Karpas-422 (cell line): ENCODE measurements around the gene RAB36. TPM values are rescaled to one million over a fixed set of nuclear protein-coding genes. Genes with fewer than 3 reads are reported as not detected.

Experiments used
- DNase-seq: peaks from one replicate; pipeline ENCODE4 v3.0.0-alpha.2; 2015
- H2AFZ ChIP-seq: fragments of 200-600 bp; sonication (generic); 2 replicates; pipeline ENCODE4 v1.6.1; 2014; ENCODE audit warnings: antibody characterized with exemption, low read length, mixed read lengths
- H3K27ac ChIP-seq: fragments of 200-600 bp; sonication (generic); 2 replicates; pipeline ENCODE4 v1.5.1; 2014; ENCODE audit warnings: mild to moderate bottlenecking, low read length, moderate library complexity
- H3K27me3 ChIP-seq: fragments of 200-600 bp; sonication (generic); 2 replicates; pipeline ENCODE4 v1.6.1; 2014; ENCODE audit warnings: low read length, mixed read lengths
- H3K36me3 ChIP-seq: fragments of 200-600 bp; sonication (generic); 2 replicates; pipeline ENCODE4 v1.6.1; 2014; ENCODE audit warnings: low read length, mixed read lengths; ENCODE audit not compliant: insufficient read depth
- H3K4me1 ChIP-seq: fragments of 200-600 bp; sonication (generic); 2 replicates; pipeline ENCODE4 v1.6.1; 2014; ENCODE audit warnings: mild to moderate bottlenecking, low read length, mixed read lengths
- H3K4me2 ChIP-seq: fragments of 200-600 bp; sonication (generic); 2 replicates; pipeline ENCODE4 v1.6.1; 2014; ENCODE audit warnings: low read length, low read depth, mild to moderate bottlenecking; ENCODE audit not compliant: poor library complexity, severe bottlenecking
- H3K4me3 ChIP-seq: fragments of 200-600 bp; sonication (generic); 2 replicates; pipeline ENCODE4 v1.5.1; 2014; ENCODE audit warnings: mild to moderate bottlenecking, antibody characterized with exemption, low read length, mixed read lengths
- H3K79me2 ChIP-seq: fragments of 200-600 bp; sonication (generic); 2 replicates; pipeline ENCODE4 v1.6.1; 2014; ENCODE audit warnings: mild to moderate bottlenecking, low read length, mixed read lengths
- H3K9ac ChIP-seq: fragments of 200-600 bp; sonication (generic); 2 replicates; pipeline ENCODE4 v1.6.0; 2014; ENCODE audit warnings: low read length
- H3K9me2 ChIP-seq: fragments of 200-600 bp; sonication (generic), shearing (Covaris generic); replicated peaks from 2 replicates; pipeline ENCODE4 v1.6.0; 2014; ENCODE audit warnings: mild to moderate bottlenecking, low read length, moderate library complexity; ENCODE audit not compliant: insufficient read depth
- H3K9me3 ChIP-seq: fragments of 300-700, 200-600 bp; sonication (generic); 2 replicates; pipeline ENCODE4 v1.6.1; 2014; ENCODE audit warnings: low read length, mixed read lengths
- H4K20me1 ChIP-seq: fragments of 200-600 bp; sonication (generic); 2 replicates; pipeline ENCODE4 v1.6.1; 2014; ENCODE audit warnings: mild to moderate bottlenecking, antibody characterized with exemption, low read length, low read depth; ENCODE audit not compliant: insufficient read depth
- total RNA-seq: library from RNA; depleted of rRNA; stranded (reverse); fragments of >200 nt; shearing (Covaris generic); gene quantifications from 2 replicates; pipeline ENCODE4 v1.2.3, GENCODE V29; 2014; ENCODE audit warnings: low replicate concordance

RAB36 gene
- total RNA-seq, 1 experiment from 2014 or later: 10.6 TPM

DNA sequence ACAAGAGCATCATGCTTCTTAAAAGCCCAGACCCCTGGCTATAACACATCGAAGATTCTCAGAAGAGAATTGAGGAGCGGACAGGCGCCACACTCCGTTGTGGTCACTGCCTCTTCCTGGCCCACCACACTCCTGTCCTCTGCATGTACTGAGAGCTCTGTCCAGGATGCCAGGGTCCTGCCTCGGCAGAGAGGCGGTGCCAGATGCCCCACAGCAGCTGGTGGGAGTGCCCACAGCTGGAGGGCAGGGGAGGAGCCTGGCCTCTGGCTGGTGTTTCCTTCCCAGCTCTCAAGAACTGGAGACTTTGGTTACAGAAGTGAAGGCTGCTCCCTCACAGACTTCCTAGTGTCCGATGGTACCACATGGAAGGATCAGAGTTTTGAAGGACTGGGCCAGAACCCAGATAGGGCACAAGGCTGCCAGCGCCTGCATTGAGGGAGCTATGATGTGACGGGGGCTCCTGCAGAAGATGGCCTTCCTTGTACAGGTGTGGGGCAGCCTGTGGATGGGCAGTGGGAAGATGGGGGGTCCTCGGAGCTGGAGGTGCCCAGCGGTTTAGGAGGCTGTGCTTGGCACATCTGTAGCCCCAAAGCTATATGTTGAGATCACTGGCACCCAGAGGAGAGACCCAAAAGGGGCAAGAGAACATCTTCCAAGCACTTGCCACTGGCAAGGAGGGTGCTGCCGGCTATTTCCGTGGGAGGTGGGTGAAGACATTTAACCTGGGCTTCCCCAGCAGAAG is 22.9 kb upstream of the RAB36 start:
- peaks cover 13% of the 10 kb centered on the region for H3K4me1 ChIP-seq
- no peaks in the 10 kb centered on the region for H3K9me3 ChIP-seq
- H3K79me2 ChIP-seq: no peaks in the 10 kb centered on the region
- H3K4me2 ChIP-seq: no peak overlapping the region
- no peaks in the 10 kb centered on the region for H4K20me1 ChIP-seq
- no peaks in the 10 kb centered on the region for H3K27me3 ChIP-seq
- no peak overlapping the region for H3K4me3 ChIP-seq
- no peak overlapping the region for H2AFZ ChIP-seq
- H3K9me2 ChIP-seq: no peaks in the 10 kb centered on the region
- no peaks in the 10 kb centered on the region for H3K36me3 ChIP-seq
- no peak for DNase-seq
- H3K27ac ChIP-seq: no peak overlapping the region
- H3K9ac ChIP-seq: no peak overlapping the region

DNA sequence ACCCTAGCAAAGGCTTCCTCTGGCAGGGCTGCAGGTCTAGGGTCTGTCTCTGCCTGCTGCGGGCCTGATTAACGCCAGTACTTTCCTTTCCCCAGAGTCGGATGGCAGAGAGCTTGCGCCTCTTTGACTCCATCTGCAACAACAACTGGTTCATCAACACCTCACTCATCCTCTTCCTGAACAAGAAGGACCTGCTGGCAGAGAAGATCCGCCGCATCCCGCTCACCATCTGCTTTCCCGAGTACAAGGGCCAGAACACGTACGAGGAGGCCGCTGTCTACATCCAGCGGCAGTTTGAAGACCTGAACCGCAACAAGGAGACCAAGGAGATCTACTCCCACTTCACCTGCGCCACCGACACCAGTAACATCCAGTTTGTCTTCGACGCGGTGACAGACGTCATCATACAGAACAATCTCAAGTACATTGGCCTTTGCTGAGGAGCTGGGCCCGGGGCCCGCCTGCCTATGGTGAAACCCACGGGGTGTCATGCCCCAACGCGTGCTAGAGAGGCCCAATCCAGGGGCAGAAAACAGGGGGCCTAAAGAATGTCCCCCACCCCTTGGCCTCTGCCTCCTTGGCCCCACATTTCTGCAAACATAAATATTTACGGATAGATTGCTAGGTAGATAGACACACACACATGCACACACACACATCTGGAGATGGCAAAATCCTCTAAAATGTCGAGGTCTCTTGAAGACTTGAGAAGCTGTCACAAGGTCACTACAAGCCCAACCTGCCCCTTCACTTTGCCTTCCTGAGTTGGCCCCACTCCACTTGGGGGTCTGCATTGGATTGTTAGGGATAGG is 22.1 kb upstream of the RAB36 start:
- peaks cover 16% of the 10 kb centered on the region for H3K4me1 ChIP-seq
- DNase-seq: no peak
- no peak overlapping the region for H3K4me3 ChIP-seq
- no peak overlapping the region for H3K27ac ChIP-seq
- H3K27me3 ChIP-seq: no peaks in the 10 kb centered on the region
- H3K79me2 ChIP-seq: no peaks in the 10 kb centered on the region
- H3K9me2 ChIP-seq: no peaks in the 10 kb centered on the region
- H3K9ac ChIP-seq: no peak overlapping the region
- no peak overlapping the region for H2AFZ ChIP-seq
- H3K36me3 ChIP-seq: no peaks in the 10 kb centered on the region
- no peak overlapping the region for H3K4me2 ChIP-seq
- H4K20me1 ChIP-seq: no peaks in the 10 kb centered on the region
- no peaks in the 10 kb centered on the region for H3K9me3 ChIP-seq

DNA sequence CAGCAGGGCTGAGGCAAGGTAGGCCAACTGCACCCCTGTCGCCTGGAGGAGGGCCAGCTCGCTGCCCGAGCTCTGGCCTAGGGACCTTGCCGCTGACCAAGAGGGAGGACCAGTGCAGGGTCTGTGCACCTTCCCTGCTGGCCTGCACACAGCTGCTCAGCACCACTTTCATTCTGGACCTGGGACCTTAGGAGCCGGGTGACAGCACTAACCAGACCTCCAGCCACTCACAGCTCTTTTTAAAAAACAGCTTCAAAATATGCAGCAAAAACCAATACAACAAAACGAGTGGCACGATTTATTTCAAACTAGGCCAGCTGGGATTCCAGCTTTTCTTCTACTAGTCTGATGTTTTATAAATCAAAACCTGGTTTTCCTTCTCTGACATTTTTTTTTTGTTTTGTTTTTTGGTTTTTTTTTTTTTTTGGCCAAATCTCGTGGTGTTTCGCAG is 21.4 kb upstream of the RAB36 start:
- Histone ChIP-seq H3K4me2 (no peak overlapping the region), H3K27me3 (no peaks in the 10 kb centered on the region), H3K9ac (no peak overlapping the region), H2AFZ (no peak overlapping the region), H3K27ac (no peak overlapping the region), H3K36me3 (no peaks in the 10 kb centered on the region), H3K4me3 (no peak overlapping the region), H3K9me3 (no peaks in the 10 kb centered on the region), H3K4me1 (peaks cover 12% of the 10 kb centered on the region), H3K9me2 (no peaks in the 10 kb centered on the region), H4K20me1 (no peaks in the 10 kb centered on the region), H3K79me2 (no peaks in the 10 kb centered on the region)
- no peak for DNase-seq

DNA sequence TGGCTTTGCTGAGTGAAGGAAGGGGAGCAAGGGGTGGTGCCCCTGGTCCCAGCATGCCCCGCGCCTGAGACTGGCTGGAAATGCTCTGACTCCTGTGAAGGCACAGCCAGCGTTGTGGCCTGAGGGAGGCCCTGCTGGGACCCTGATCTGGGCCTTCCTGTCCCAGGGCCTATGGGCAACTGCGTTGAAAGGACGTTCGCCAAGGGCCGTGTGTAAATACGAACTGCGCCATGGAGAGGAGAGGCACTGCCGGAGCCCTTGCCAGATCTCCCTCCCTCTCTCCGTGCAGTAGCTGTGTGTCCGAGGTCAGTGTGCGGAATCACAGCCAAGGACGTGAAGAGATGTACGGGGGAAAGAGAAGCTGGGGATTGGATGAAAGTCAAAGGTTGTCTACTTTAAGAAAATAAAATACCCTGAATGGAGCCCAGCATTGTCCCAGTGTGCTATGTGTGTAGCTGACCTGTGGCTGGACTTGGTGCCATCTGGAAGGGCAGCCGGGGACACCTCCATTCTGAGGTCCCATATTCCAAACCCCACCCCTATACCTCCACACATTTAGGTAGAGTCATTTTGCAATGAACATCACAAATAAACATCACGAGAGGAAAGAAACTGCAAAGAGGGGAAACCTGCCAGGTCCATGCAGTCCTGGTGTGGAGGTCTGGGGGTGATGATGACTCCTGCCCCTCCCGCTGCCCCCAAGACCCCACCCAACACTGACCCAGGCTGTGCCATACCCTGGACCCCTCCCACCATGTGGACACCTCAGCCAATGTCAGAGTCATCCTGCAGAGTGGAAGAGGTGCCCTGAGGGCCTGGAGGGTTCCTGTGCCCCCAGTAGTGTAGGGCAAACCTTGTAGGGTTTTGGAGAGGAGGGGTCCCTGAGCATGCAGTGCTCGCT is 20.4 kb upstream of the RAB36 start:
- Histone ChIP-seq H3K4me1 (peaks cover 8% of the 10 kb centered on the region), H3K27ac (no peak overlapping the region), H2AFZ (no peak overlapping the region), H3K4me3 (no peak overlapping the region), H3K36me3 (no peaks in the 10 kb centered on the region), H3K9me2 (no peaks in the 10 kb centered on the region), H3K4me2 (no peak overlapping the region), H3K27me3 (no peaks in the 10 kb centered on the region), H3K9ac (no peak overlapping the region), H3K9me3 (no peaks in the 10 kb centered on the region), H3K79me2 (no peaks in the 10 kb centered on the region), H4K20me1 (no peaks in the 10 kb centered on the region)
- no peak for DNase-seq

DNA sequence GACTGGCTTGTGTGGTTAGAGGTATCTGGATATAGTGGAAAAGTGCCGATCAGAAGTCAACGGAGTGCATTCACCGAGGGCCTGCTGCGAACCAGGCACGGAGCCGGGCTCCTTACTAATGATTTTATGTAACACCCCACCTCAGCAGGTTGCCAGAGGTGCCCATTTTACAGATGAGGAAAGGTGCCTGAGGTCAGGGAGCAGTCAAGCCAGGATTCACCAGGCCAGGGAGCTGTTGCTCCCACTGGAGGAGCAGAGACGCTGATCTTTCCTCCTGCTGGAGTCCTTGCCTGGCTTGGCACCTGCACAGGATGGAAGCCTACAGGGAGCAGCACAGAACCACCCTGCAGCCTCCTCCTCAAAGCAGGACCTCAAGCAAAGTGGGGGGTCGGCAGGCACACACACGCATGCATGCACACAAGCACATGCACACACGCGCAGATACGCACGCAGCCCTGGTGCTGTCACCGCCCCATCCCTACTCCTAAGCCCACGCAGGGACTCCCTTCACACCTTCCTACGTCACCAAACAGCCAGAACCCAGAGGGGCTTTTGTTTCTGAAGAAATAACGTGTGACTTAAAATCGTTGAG is 19.7 kb upstream of the RAB36 start:
- Histone ChIP-seq H3K9me2 (no peaks in the 10 kb centered on the region), H3K36me3 (no peaks in the 10 kb centered on the region), H3K9ac (no peak overlapping the region), H3K27me3 (no peaks in the 10 kb centered on the region), H3K27ac (no peak overlapping the region), H3K4me2 (no peak overlapping the region), H4K20me1 (no peaks in the 10 kb centered on the region), H2AFZ (no peak overlapping the region), H3K4me1 (peaks cover 10% of the 10 kb centered on the region), H3K9me3 (no peaks in the 10 kb centered on the region), H3K79me2 (no peaks in the 10 kb centered on the region), H3K4me3 (no peak overlapping the region)
- no peak for DNase-seq

DNA sequence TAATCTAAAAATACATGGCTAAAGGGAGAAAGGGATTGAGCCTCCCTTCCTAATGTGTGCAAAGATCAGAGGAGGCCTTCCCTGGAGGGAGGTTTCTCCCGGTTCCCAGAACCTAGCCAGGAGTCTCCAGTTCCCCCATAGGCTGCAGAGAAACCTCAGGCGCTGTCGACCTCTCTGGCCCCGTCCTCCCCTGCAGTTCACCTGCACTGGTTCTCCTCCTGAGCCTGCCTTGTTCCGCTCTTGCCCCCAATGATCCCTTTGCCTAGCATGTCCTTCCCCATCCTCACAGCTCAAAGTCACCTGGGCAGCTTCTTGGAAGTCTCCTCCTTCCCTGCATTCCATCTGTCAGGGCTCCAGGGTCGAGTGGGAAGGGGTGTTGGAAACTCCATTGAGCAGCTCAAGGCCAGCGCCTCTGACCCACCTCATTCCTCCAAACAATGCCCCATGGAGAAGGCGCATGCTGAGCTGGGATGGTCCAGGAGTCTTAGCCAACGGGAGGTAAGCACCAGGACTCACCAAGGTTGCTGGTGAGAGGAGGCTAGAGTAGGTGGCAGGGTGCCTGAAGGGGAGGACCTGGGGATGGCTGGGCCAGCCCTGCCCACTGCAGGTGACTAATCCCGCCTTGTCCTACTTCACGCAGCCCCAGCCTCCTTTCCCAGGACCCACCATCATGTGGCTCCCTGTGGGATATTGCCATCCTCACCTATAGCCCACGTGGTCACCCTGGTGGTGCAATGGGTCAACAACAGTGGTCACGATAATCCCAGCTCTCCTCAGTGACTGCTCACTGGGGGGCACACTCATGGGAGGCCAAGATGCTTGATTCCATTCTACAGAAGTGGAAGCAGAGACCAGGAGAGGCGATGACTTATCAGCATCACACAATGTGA is 18.9 kb upstream of the RAB36 start:
- Histone ChIP-seq H3K9me3 (no peaks in the 10 kb centered on the region), H3K27ac (no peak overlapping the region), H3K4me2 (no peak overlapping the region), H3K79me2 (no peaks in the 10 kb centered on the region), H3K4me3 (no peak overlapping the region), H3K36me3 (no peaks in the 10 kb centered on the region), H3K4me1 (peaks cover 18% of the 10 kb centered on the region), H3K27me3 (no peaks in the 10 kb centered on the region), H2AFZ (no peak overlapping the region), H3K9me2 (no peaks in the 10 kb centered on the region), H4K20me1 (no peaks in the 10 kb centered on the region), H3K9ac (no peak overlapping the region)
- no peak for DNase-seq

DNA sequence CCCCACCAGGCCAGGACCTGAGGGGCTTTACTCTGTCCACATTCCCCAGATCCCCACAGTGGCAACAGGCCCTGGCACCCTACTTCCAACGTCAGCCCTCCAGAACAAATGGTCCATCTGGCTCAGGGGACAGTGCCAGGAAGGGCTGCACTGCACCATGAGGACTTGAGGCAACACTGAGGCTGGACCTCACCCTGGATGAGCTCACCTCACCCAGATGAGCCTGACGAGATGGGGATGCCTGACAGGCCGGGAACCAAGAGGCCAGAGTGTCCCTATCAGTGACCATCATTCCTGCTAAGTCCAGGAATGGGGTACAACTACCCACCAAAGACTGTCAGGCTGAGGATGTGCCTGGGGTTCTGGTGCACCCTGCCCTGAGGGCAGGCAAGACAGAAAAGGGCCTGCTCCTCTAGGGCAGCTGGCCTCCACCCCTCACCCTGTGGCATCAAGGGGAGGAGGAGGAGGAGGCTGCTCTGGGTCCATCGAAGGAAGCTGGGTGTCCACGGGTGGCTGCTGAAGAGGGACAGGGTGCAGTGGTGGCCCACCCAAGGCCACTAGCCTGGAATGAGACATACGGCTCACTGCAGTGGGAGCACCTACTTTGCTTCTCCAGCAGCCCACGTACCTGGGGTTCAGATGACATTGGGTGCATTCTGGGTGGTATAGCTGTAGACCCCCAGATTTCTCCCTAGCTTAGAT is 18.1 kb upstream of the RAB36 start:
- H3K9ac ChIP-seq: no peak overlapping the region
- H3K36me3 ChIP-seq: no peaks in the 10 kb centered on the region

More for the DNA sequence above, 18.1 kb upstream of the RAB36 start:
- H3K79me2 ChIP-seq: no peaks in the 10 kb centered on the region
- no peaks in the 10 kb centered on the region for H3K27me3 ChIP-seq
- DNase-seq: no peak
- peaks cover 26% of the 10 kb centered on the region for H3K4me1 ChIP-seq
- no peak overlapping the region for H3K4me2 ChIP-seq
- no peak overlapping the region for H2AFZ ChIP-seq
- H3K4me3 ChIP-seq: no peak overlapping the region
- H4K20me1 ChIP-seq: no peaks in the 10 kb centered on the region
- H3K9me3 ChIP-seq: no peaks in the 10 kb centered on the region
- H3K9me2 ChIP-seq: no peaks in the 10 kb centered on the region
- no peak overlapping the region for H3K27ac ChIP-seq
